ENCODE results near the gene PKD1L1. TPM values are rescaled to one million over a fixed set of nuclear protein-coding genes. Genes with fewer than 3 reads are reported as not detected.

Gene PKD1L1
- polyA plus RNA-seq, 1 of the 3 experiments (the other 2 are of a cell fraction), result 0.10 TPM

- H3K79me2 ChIP-seq (ENCODE audit: insufficient read depth), result no peaks in the 10 kb centered on the region
- no peaks in the 10 kb centered on the region for H3F3A ChIP-seq (replicated peaks; ENCODE audit: insufficient read depth)
- H3K27me3 ChIP-seq (ENCODE audit: insufficient read depth), result no peaks in the 10 kb centered on the region
- H4K20me1 ChIP-seq (ENCODE audit: insufficient read depth), result no peaks in the 10 kb centered on the region
- H3K36me3 ChIP-seq (replicated peaks in 1 of 2; ENCODE audit: control insufficient read depth in 1 of 2, insufficient read depth in 2 of 2, low read length in 1 of 2), result no peaks in the 10 kb centered on the region
- H3K27ac ChIP-seq (ENCODE audit: low read depth in 2 of 2, low read length in 1 of 2), result no peak overlapping the region
- no peak overlapping the region for H3K4me2 ChIP-seq
- DNase-seq, result no peak
- no peaks in the 10 kb centered on the region for H3K9me3 ChIP-seq
- POLR2A ChIA-PET, result interaction anchor here (0.6 kb wide), 1 partner anchor 314 kb away, joined by 3 read pairs; no protein-coding TSS in a partner anchor
- CTCF ChIA-PET, result interaction anchor here (0.6 to 4.3 kb wide), 5 partner anchors 9 to 558 kb away, joined by 3 to 32 read pairs (median 3); no protein-coding TSS in a partner anchor
- no peak overlapping the region for H3K9ac ChIP-seq
- TF ChIP-seq FOSL2 (IDR thresholded peaks at IDR 0.05; ENCODE audit: borderline replicate concordance, low read depth), result no peak
- no peak for TF ChIP-seq CHD2 (IDR thresholded peaks at IDR 0.05; ENCODE audit: low read length, partially characterized antibody)
- TF ChIP-seq RXRA (IDR thresholded peaks at IDR 0.05; ENCODE audit: borderline replicate concordance, low read depth), result no peak
- no peak for TF ChIP-seq NRF1 (IDR thresholded peaks at IDR 0.05; ENCODE audit: low read depth, low read length)
- no peak for TF ChIP-seq ZBTB33 (IDR thresholded peaks at IDR 0.05; ENCODE audit: borderline replicate concordance, low read depth)
- no peak for TF ChIP-seq ELF1 (IDR thresholded peaks at IDR 0.05)
- TF ChIP-seq USF2 (IDR thresholded peaks at IDR 0.05; ENCODE audit: borderline replicate concordance, low read depth, low read length), result no peak
- no peak for TF ChIP-seq REST (IDR thresholded peaks at IDR 0.05; ENCODE audit: low read depth, low read length)
- TF ChIP-seq MAX (IDR thresholded peaks at IDR 0.05; ENCODE audit: low read depth), result no peak
- TF ChIP-seq GATA2 (CRISPR knock-in tag; IDR thresholded peaks at IDR 0.05), result no peak
- TF ChIP-seq EP300 (IDR thresholded peaks at IDR 0.05; ENCODE audit: borderline replicate concordance in 1 of 2, low read depth in 1 of 2, low read length in 1 of 2), result no peak
- TF ChIP-seq TEAD4 (IDR thresholded peaks at IDR 0.05; ENCODE audit: borderline replicate concordance, insufficient read depth), result no peak
- TF ChIP-seq FOXJ3 (CRISPR knock-in tag; IDR thresholded peaks at IDR 0.05), result no peak
- no peak for TF ChIP-seq EZH2phosphoT487 (IDR thresholded peaks at IDR 0.05; ENCODE audit: borderline replicate concordance, low read depth)
- no peak for TF ChIP-seq TAF1 (IDR thresholded peaks at IDR 0.05; ENCODE audit: borderline replicate concordance, low read depth, low read length)
- TF ChIP-seq RAD21 (IDR thresholded peaks at IDR 0.05; ENCODE audit: low read length), result no peak
- peaks cover 0 to 16% of the 10 kb centered on the region in 2 experiments; a peak in 1 of 4 replicates for H3K4me1 ChIP-seq (ENCODE audit: control insufficient read depth in 1 of 2, insufficient read depth in 2 of 2, low read depth in 1 of 2, low read length in 1 of 2)
- no peak overlapping the region for H3K4me3 ChIP-seq (ENCODE audit: low read depth in 2 of 2, low read length in 1 of 2)
- WGBS (ENCODE audit: low lambda C conversion rate), result 92% methylated on average over 10 of the region's 10 CpGs
- H2AFZ ChIP-seq (ENCODE audit: low read depth), result no peak overlapping the region
- H3K9me2 ChIP-seq, result no peaks in the 10 kb centered on the region
These were observed 136.5 kb downstream of the PKD1L1 start for GRCh38 chr7:47811632-47812380.

Data from SK-N-SH (cell line).